Mesendoderm (in vitro differentiated cells): Measurements from ENCODE around the gene ZG16.

Experiments
- DNase-seq: peaks from one replicate; pipeline ENCODE4 v3.0.0; 2013
- H2AK5ac ChIP-seq: 2 replicates; pipeline ENCODE4 v1.6.1; 2013; ENCODE audit warnings: low read length, inconsistent platforms
- H2BK120ac ChIP-seq: 2 replicates; pipeline ENCODE4 v1.6.1; 2013; ENCODE audit warnings: low read depth, mild to moderate bottlenecking, low read length, moderate library complexity, mixed read lengths
- H2BK15ac ChIP-seq: replicated peaks from 2 replicates; pipeline ENCODE4 v1.6.1; 2013; ENCODE audit warnings: low read depth, mild to moderate bottlenecking, moderate library complexity
- H2BK5ac ChIP-seq: 2 replicates; pipeline ENCODE4 v1.6.1; 2013; ENCODE audit warnings: low read length, inconsistent platforms
- H3K18ac ChIP-seq: 2 replicates; pipeline ENCODE4 v1.6.1; 2013; ENCODE audit warnings: mild to moderate bottlenecking, low read length, mixed read lengths
- H3K23ac ChIP-seq: one replicate; pipeline ENCODE4 v1.6.1; 2013; ENCODE audit warnings: low read length
- H3K27ac ChIP-seq: 2 replicates; pipeline ENCODE4 v1.5.1; 2013; ENCODE audit warnings: low read depth, mild to moderate bottlenecking, inconsistent platforms, low read length, moderate library complexity
- H3K27me3 ChIP-seq: 2 replicates; pipeline ENCODE4 v1.6.1; 2013; ENCODE audit warnings: low read length, control low read depth, mild to moderate bottlenecking, inconsistent platforms; ENCODE audit not compliant: insufficient read depth, poor library complexity
- H3K36me3 ChIP-seq: 2 replicates; pipeline ENCODE4 v1.6.1; 2013; ENCODE audit warnings: low read length, inconsistent platforms; ENCODE audit not compliant: control insufficient read depth, insufficient read depth
- H3K4ac ChIP-seq: one replicate; pipeline ENCODE4 v1.6.1; 2013; ENCODE audit warnings: low read depth, mild to moderate bottlenecking, low read length, moderate library complexity
- H3K4me1 ChIP-seq: 2 replicates; pipeline ENCODE4 v1.6.1; 2013; ENCODE audit warnings: low read depth, low read length, inconsistent platforms; ENCODE audit not compliant: control insufficient read depth
- H3K4me2 ChIP-seq: 2 replicates; pipeline ENCODE4 v1.6.1; 2013; ENCODE audit warnings: low read length
- H3K4me3 ChIP-seq: 2 replicates; pipeline ENCODE4 v1.5.1; 2013; ENCODE audit warnings: mild to moderate bottlenecking, low read length
- H3K56ac ChIP-seq: one replicate; pipeline ENCODE4 v1.6.1; 2013; ENCODE audit warnings: low read length
- H3K79me1 ChIP-seq: 2 replicates; pipeline ENCODE4 v1.6.1; 2013; ENCODE audit warnings: low read length, inconsistent platforms
- H3K79me2 ChIP-seq: 2 replicates; pipeline ENCODE4 v1.6.1; 2013; ENCODE audit warnings: mild to moderate bottlenecking, low read length; ENCODE audit not compliant: control insufficient read depth, insufficient read depth
- H3K9ac ChIP-seq: 2 replicates; pipeline ENCODE4 v1.6.1; 2013; ENCODE audit warnings: low read length, inconsistent platforms
- H4K5ac ChIP-seq: one replicate; pipeline ENCODE4 v1.6.1; 2013; ENCODE audit warnings: low read length
- H4K8ac ChIP-seq: one replicate; pipeline ENCODE4 v1.6.1; 2013; ENCODE audit warnings: low read depth, mild to moderate bottlenecking, control low read depth, low read length, moderate library complexity
- WGBS: extraction: QIAGEN DNeasy Blood & Tissue Kit; methylation state at CpG from one replicate; pipeline ENCODE4 v1.1.7; 2013; ENCODE audit warnings: low lambda C conversion rate, missing lambda C conversion rate; ENCODE audit not compliant: insufficient coverage; ENCODE audit errors: extremely low coverage; 5-methylcytosine and 5-hydroxymethylcytosine counted together

The ZG16 gene

DNA sequence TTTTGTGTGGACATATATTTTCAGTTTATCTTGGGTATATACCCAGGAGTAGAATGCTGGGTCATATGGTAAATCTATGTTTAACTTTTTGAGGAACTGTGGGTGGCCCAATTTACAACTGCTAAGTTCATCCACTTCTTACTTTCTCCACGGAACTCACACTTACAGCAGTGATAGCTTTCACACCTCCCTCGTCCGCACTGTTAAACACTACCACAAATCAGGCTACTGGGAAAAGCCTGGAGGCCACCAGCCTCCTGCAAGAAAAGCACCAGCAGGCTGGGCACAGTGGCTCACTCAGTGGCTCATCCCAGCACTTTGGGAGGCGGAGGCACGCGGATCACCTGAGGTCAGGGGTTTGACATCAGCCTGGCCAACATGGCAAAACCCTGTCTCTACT lies 14.7 kb upstream of the ZG16 start:
- no peak overlapping the region for H4K5ac ChIP-seq
- H4K8ac ChIP-seq, result no peak overlapping the region
- no peak overlapping the region for H2BK15ac ChIP-seq
- H3K4ac ChIP-seq, result no peak overlapping the region
- no peak overlapping the region for H3K27ac ChIP-seq
- H3K4me2 ChIP-seq, result no peak overlapping the region
- no peak for DNase-seq
- no peaks in the 10 kb centered on the region for H3K79me2 ChIP-seq
- H3K79me1 ChIP-seq, result no peaks in the 10 kb centered on the region
- no peaks in the 10 kb centered on the region for H3K36me3 ChIP-seq
- H3K23ac ChIP-seq, result no peak overlapping the region
- no peak overlapping the region for H3K4me3 ChIP-seq
- WGBS, result no CpG with 5 or more reads among the region's 6 CpGs
- H3K9ac ChIP-seq, result no peak overlapping the region
- H2AK5ac ChIP-seq, result no peak overlapping the region
- H3K18ac ChIP-seq, result no peak overlapping the region
- H3K27me3 ChIP-seq, result no peaks in the 10 kb centered on the region
- no peaks in the 10 kb centered on the region for H3K4me1 ChIP-seq
- no peak overlapping the region for H2BK5ac ChIP-seq
- H3K56ac ChIP-seq, result no peak overlapping the region
- H2BK120ac ChIP-seq, result no peak overlapping the region

DNA sequence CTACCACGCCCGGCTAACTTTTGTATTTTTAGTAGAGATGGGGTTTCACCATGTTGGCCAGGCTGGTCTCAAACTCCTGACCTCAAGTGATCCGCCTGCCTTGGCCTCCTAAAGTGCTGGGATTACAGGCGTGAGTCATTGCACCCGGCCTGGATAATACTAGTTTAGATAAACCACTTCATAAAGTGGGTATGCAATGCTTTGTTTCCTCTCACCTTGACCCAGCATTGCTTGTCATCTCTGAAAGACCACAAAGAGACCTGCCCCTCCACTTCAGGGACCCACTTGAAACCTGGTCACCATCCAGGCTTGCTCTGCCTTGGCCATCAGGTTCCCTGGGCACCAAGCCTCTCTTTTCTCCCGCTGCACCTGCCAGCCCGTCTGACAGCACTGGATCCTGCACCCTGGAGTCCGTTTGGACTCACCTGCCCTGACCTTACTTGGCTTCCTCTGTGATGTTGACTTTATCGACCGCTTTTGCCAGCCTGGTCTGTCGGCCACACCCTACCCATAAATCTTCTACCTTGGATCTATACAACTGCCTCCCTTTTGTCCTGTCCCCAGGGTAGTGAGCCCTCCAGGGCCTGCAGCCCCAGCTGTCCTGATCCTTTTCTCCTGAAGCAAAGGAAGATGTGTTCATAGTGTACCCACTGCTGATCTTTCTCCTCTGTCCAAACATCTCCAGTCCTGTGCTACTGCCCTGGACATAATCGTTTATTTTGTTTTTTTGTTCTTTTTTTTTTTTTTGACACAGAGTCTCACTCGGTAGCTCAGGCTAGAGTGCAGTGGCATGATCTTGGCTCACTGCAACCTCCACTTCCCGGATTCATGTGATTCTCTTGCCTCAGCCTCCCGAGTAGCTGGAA lies 12.7 kb upstream of the ZG16 start:
- no CpG with 5 or more reads among the region's 15 CpGs for WGBS

DNA sequence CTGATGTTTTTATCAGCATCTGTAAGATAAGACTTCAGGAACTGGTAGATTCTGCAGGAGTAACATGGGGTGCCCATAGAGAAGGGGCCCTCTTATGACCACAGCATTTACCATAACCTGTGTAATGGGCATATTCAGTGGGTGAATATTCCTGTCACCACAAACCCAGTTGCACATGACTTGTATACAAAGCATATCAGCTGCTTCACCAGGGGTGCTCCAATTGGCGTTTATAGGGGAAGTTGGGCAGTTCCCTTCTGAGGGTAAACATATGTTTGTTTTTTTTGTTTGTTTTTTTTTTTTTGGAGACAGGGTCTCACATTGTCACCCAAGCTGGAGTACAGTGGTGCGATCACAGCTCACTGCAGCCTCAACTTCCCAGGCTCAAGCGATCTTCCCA lies 11.5 kb upstream of the ZG16 start:
- no peak for DNase-seq
- WGBS, result no CpG with 5 or more reads among the region's 3 CpGs

More for the DNA sequence above, 12.7 kb upstream of the ZG16 start:
- Histone ChIP-seq H2BK5ac (no peak overlapping the region), H3K79me2 (no peaks in the 10 kb centered on the region), H3K4me1 (no peaks in the 10 kb centered on the region), H3K56ac (no peak overlapping the region), H3K79me1 (no peaks in the 10 kb centered on the region), H4K5ac (no peak overlapping the region), H2BK120ac (no peak overlapping the region), H2AK5ac (no peak overlapping the region), H3K27me3 (no peaks in the 10 kb centered on the region), H3K4me2 (no peak overlapping the region), H3K4me3 (no peak overlapping the region), H3K27ac (no peak overlapping the region), H3K4ac (no peak overlapping the region), H2BK15ac (no peak overlapping the region), H3K36me3 (no peaks in the 10 kb centered on the region), H4K8ac (no peak overlapping the region), H3K9ac (no peak overlapping the region), H3K18ac (no peak overlapping the region), H3K23ac (no peak overlapping the region)
- no peak for DNase-seq

DNA sequence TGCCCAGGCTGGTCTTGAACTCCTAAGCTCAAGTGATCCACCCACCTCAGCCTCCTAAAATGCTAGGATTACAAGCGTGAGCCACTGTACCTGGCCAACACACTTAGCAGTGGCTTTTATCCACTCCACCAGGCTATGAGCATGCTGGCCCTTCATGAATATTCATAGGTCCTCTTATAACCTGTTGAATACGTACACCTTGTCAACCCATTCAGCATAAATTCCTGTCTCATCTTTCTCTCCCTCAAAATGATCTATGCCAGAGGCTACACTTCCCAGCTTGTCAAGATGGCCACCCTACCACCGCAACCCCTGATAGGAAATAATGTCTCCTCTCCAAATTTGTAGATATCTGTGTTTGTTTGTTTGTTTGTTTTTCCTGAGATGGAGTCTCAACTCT lies 11.0 kb upstream of the ZG16 start:
- Histone ChIP-seq H2BK120ac (no peak overlapping the region), H3K79me2 (no peaks in the 10 kb centered on the region), H3K79me1 (no peaks in the 10 kb centered on the region), H2BK15ac (no peak overlapping the region), H3K9ac (no peak overlapping the region), H3K4ac (no peak overlapping the region), H3K56ac (no peak overlapping the region), H2AK5ac (no peak overlapping the region), H3K36me3 (no peaks in the 10 kb centered on the region), H3K4me2 (no peak overlapping the region), H3K23ac (no peak overlapping the region), H3K4me3 (no peak overlapping the region), H3K27ac (no peak overlapping the region), H3K27me3 (no peaks in the 10 kb centered on the region), H4K8ac (no peak overlapping the region), H3K18ac (no peak overlapping the region), H2BK5ac (no peak overlapping the region), H3K4me1 (no peaks in the 10 kb centered on the region), H4K5ac (no peak overlapping the region)
- no peak for DNase-seq
- no CpG with 5 or more reads among the region's 3 CpGs for WGBS

More for the DNA sequence above, 11.5 kb upstream of the ZG16 start:
- Histone ChIP-seq H3K9ac (no peak overlapping the region), H3K79me2 (no peaks in the 10 kb centered on the region), H2BK15ac (no peak overlapping the region), H3K4ac (no peak overlapping the region), H3K18ac (no peak overlapping the region), H4K5ac (no peak overlapping the region), H2AK5ac (no peak overlapping the region), H3K56ac (no peak overlapping the region), H3K79me1 (no peaks in the 10 kb centered on the region), H3K23ac (no peak overlapping the region), H3K4me3 (no peak overlapping the region), H3K27me3 (no peaks in the 10 kb centered on the region), H3K4me1 (no peaks in the 10 kb centered on the region), H2BK120ac (no peak overlapping the region), H3K36me3 (no peaks in the 10 kb centered on the region), H4K8ac (no peak overlapping the region), H3K4me2 (no peak overlapping the region), H2BK5ac (no peak overlapping the region), H3K27ac (no peak overlapping the region)

DNA sequence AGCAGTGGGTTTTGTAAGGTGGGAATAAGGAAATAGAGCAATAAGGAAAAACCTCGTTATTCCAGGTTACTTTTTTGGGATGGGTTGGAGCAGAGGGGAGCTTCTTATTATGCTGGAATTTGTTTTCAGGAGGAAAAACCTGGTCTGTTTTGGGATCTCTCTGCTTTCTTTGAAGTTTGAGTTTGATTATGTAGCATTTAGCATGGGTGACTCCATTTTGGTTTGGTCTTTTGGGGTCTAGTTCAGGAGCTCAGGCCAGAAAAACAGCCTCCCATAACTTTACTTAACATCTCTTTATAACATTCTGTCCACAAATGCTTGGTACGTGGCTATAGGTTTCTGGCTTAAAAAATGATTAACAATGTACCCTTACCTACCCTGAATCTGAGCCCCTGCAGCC lies 8.5 kb upstream of the ZG16 start:
- Histone ChIP-seq H3K79me1 (no peaks in the 10 kb centered on the region), H3K9ac (no peak overlapping the region), H4K5ac (no peak overlapping the region), H3K4me1 (no peaks in the 10 kb centered on the region), H3K79me2 (no peaks in the 10 kb centered on the region), H3K36me3 (no peaks in the 10 kb centered on the region), H2AK5ac (no peak overlapping the region), H3K4me2 (no peak overlapping the region), H3K56ac (no peak overlapping the region), H4K8ac (no peak overlapping the region), H3K18ac (no peak overlapping the region), H3K27ac (no peak overlapping the region), H3K27me3 (no peaks in the 10 kb centered on the region), H3K23ac (no peak overlapping the region), H3K4ac (no peak overlapping the region), H3K4me3 (no peak overlapping the region), H2BK5ac (no peak overlapping the region), H2BK15ac (no peak overlapping the region), H2BK120ac (no peak overlapping the region)
- no peak for DNase-seq
- no CpG with 5 or more reads among the region's 2 CpGs for WGBS
